ENCODE results near the gene OXT. TPM values are rescaled to one million over a fixed set of nuclear protein-coding genes. Genes with fewer than 3 reads are reported as not detected.

Gene OXT
- total RNA-seq, 1 donor from 2014 or later = not detected

DNA sequence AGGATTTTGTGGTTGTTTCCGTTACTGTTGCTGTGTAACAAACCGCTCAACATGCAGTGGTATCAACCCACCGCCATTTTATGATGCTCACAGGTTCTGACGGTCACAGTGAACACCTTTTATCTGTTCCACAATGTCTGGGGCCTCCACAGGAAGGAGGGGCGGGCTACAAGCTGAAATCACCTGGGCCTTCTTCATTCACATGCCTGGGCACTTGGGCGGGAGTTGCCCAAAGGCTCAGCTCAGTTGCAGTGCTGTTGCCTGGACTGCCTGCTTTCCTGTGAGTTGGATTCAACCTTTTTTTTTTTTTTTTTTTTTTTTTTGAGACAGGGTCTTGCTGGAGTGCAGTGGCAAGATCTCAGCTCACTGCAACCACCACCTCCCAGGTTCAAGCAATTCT is 29.8 kb downstream of the OXT start:
- no peak overlapping the region for H3K27ac Mint-ChIP-seq (ENCODE audit: unreplicated experiment)
- no peaks in the 10 kb centered on the region for H3K4me1 Mint-ChIP-seq (ENCODE audit: unreplicated experiment)
- no peaks in the 10 kb centered on the region for H3K27me3 Mint-ChIP-seq (ENCODE audit: unreplicated experiment)
- DNase-seq (ENCODE audit: extremely low spot score, unreplicated experiment) = no peak
- no peak overlapping the region for H3K4me3 Mint-ChIP-seq (ENCODE audit: unreplicated experiment)
- no peaks in the 10 kb centered on the region for H3K36me3 Mint-ChIP-seq (ENCODE audit: unreplicated experiment)
- no peaks in the 10 kb centered on the region for H3K9me3 Mint-ChIP-seq (ENCODE audit: unreplicated experiment)
- TF ChIP-seq, protein P1, sequence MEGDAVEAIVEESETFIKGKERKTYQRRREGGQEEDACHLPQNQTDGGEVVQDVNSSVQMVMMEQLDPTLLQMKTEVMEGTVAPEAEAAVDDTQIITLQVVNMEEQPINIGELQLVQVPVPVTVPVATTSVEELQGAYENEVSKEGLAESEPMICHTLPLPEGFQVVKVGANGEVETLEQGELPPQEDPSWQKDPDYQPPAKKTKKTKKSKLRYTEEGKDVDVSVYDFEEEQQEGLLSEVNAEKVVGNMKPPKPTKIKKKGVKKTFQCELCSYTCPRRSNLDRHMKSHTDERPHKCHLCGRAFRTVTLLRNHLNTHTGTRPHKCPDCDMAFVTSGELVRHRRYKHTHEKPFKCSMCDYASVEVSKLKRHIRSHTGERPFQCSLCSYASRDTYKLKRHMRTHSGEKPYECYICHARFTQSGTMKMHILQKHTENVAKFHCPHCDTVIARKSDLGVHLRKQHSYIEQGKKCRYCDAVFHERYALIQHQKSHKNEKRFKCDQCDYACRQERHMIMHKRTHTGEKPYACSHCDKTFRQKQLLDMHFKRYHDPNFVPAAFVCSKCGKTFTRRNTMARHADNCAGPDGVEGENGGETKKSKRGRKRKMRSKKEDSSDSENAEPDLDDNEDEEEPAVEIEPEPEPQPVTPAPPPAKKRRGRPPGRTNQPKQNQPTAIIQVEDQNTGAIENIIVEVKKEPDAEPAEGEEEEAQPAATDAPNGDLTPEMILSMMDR (IDR thresholded peaks at IDR 0.05) = no peak

DNA sequence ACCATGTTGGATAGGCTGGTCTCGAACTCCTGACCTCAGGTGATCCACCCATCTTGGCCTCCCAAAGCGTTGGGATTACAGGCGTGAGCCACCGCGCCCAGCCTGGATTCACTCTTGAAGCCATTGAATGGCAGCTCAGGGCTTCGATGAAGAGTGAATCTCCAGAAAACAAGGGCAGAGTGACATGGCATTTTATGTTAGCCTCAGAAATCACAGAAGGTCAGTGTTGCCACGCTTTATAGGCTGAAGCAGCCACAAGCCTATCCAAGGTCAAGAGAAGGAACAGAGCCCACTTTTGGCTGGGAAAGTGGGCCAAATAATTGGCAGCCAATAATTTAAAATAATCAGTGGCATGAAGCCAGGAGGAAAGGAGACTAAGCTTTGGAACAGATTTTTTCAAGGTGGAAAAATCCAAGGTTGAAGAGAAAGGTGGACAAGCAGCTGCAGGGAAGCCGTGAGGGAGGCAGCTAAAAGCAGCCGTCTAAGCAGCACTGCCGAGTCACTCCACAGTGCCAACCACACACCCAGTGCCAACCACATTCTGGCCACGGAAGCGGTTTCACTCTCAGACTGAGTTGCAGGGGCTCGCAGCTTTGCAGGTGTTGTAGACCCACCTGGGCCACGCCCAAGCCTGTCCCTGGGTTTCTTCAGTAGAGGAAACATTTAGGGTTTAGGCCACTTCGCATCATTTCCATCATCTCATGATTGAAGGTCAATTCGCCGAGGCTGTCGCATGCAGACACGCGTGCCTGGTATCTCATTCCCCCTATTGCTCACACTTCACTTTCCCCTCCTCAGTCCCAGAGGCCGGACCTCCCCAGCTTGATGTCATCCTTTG is 30.5 kb downstream of the OXT start:
- Mint-ChIP-seq H3K27me3 (ENCODE audit: unreplicated experiment) (no peaks in the 10 kb centered on the region), H3K9me3 (ENCODE audit: unreplicated experiment) (no peaks in the 10 kb centered on the region), H3K4me3 (ENCODE audit: unreplicated experiment) (no peak overlapping the region), H3K27ac (ENCODE audit: unreplicated experiment) (no peak overlapping the region), H3K36me3 (ENCODE audit: unreplicated experiment) (peaks cover under 1% of the 10 kb centered on the region), H3K4me1 (ENCODE audit: unreplicated experiment) (no peaks in the 10 kb centered on the region)
- DNase-seq (ENCODE audit: extremely low spot score, unreplicated experiment) = no peak
- TF ChIP-seq, protein P1 (IDR thresholded peaks at IDR 0.05) = no peak

DNA sequence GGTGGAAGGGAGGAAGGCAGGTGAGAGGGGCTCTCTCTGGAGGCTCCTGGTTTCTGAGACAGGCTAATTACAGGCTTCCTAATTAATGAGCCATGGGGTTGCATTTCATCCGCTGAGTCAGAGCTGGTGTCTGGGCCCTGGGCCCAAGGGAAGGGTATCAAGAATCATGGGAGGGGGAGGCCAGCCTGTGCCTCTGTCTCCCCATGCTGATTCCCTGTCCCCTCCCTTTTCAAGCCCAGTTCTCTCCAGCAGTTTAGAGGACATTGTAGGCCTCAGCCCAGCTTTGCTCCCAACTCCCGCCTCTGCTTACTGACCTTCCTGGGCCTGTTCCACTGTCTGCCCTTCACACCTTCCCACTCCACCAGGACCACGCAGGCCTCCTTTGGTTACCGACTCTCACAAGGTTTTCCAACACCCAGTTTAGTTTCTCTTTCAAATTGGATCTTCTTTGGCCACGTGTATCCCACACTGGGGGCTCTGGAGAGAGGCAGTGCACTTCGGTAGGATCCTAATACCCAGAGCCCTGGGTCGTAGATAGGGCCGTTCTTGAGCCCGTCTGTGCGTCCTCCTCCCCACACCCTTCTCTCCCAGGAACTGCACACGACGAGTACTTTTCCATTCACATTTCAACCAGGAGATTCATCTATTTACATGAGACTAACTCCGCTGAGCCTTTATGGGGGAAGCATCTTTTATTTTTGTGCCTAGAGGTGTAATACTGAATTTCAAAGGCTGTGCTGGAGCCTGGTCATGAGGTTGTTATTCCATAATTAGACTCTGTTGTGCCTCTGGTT is 31.4 kb downstream of the OXT start:
- Mint-ChIP-seq H3K9me3 (ENCODE audit: unreplicated experiment) (no peaks in the 10 kb centered on the region), H3K4me3 (ENCODE audit: unreplicated experiment) (no peak overlapping the region), H3K27ac (ENCODE audit: unreplicated experiment) (no peak overlapping the region), H3K27me3 (ENCODE audit: unreplicated experiment) (no peaks in the 10 kb centered on the region), H3K4me1 (ENCODE audit: unreplicated experiment) (no peaks in the 10 kb centered on the region), H3K36me3 (ENCODE audit: unreplicated experiment) (peaks cover 3% of the 10 kb centered on the region)
- no peak for DNase-seq (ENCODE audit: extremely low spot score, unreplicated experiment)
- TF ChIP-seq, protein P1 (IDR thresholded peaks at IDR 0.05) = no peak

- Mint-ChIP-seq H3K4me1 (ENCODE audit: unreplicated experiment) (no peaks in the 10 kb centered on the region), H3K9me3 (ENCODE audit: unreplicated experiment) (no peaks in the 10 kb centered on the region), H3K36me3 (ENCODE audit: unreplicated experiment) (peaks cover 3% of the 10 kb centered on the region), H3K27me3 (ENCODE audit: unreplicated experiment) (no peaks in the 10 kb centered on the region), H3K4me3 (ENCODE audit: unreplicated experiment) (no peak overlapping the region), H3K27ac (ENCODE audit: unreplicated experiment) (no peak overlapping the region)
- DNase-seq (ENCODE audit: extremely low spot score, unreplicated experiment) = no peak
- TF ChIP-seq, protein P1 (IDR thresholded peaks at IDR 0.05) = no peak
Observed at GRCh38 chr20:3103369-3104032, 32.1 kb downstream of the OXT start.
